SK-N-SH (cell line): ENCODE results near the gene PEX3. TPM values are rescaled to one million over a fixed set of nuclear protein-coding genes. Genes with fewer than 3 reads are reported as not detected.

Experiments
- CTCF ChIA-PET: fragments of 300-600, 350-600 bp; formaldehyde crosslinking; extraction: SDS; loops from one replicate; lab custom pipeline; 2021; lab: Yijun Ruan, JAX
- POLR2A ChIA-PET: fragments of 350-600 bp; sonication (Branson Sonifier 250); formaldehyde crosslinking; extraction: SDS; loops from one replicate; lab custom pipeline; 2020; ENCODE audit warnings: antibody characterized with exemption, inconsistent platforms; lab: Yijun Ruan, JAX
- DNase-seq: peaks from one replicate; pipeline ENCODE4 v3.0.0; 2012
- H2AFZ ChIP-seq: fragments of 200-600 bp; sonication (generic); 2 replicates; pipeline ENCODE4 v1.8.1; 2016; ENCODE audit warnings: antibody characterized with exemption, mild to moderate bottlenecking, low read depth
- H3F3A ChIP-seq: fragments of 200-600 bp; sonication (generic); replicated peaks from 2 replicates; pipeline ENCODE3; 2016; ENCODE audit warnings: antibody characterized with exemption, mild to moderate bottlenecking; ENCODE audit not compliant: insufficient read depth
- H3K27ac ChIP-seq, 2 experiments: fragments of 200-500 bp in 1 of 2; fragments of 200-600 bp in 1 of 2; sonication (Bioruptor generic) in 1 of 2; sonication (generic), shearing (Covaris generic) in 1 of 2; 2 replicates each; pipeline versions ENCODE4 v1.5.1 to v1.6.1; 2014 to 2016; ENCODE audit warnings: low read depth in 2 of 2, inconsistent platforms in 1 of 2, low read length in 1 of 2, mild to moderate bottlenecking in 1 of 2, mixed read lengths in 1 of 2
- H3K27me3 ChIP-seq: fragments of 200-600 bp; sonication (generic), shearing (Covaris generic); 2 replicates; pipeline ENCODE4 v1.6.1; 2016; ENCODE audit warnings: mixed run types; ENCODE audit not compliant: insufficient read depth
- H3K36me3 ChIP-seq, 2 experiments: fragments of 200-500 bp in 1 of 2; fragments of 200-600 bp in 1 of 2; sonication (Bioruptor generic) in 1 of 2; sonication (generic) in 1 of 2; replicated peaks in 1 of 2; 2 replicates each; pipeline versions ENCODE3 to v1.5.1; 2014 to 2016; ENCODE audit warnings: low read length in 1 of 2, mild to moderate bottlenecking in 1 of 2; ENCODE audit not compliant: insufficient read depth in 2 of 2, control insufficient read depth in 1 of 2
- H3K4me1 ChIP-seq, 2 experiments: fragments of 200-500 bp in 1 of 2; fragments of 200-600 bp in 1 of 2; sonication (Bioruptor generic) in 1 of 2; sonication (generic), shearing (Covaris generic) in 1 of 2; 2 replicates each; pipeline versions ENCODE4 v1.5.1 to v1.6.1; 2014 to 2016; ENCODE audit warnings: low read depth in 1 of 2, low read length in 1 of 2, mixed run types in 1 of 2; ENCODE audit not compliant: insufficient read depth in 2 of 2, control insufficient read depth in 1 of 2
- H3K4me2 ChIP-seq: fragments of 200-600 bp; sonication (generic), shearing (Covaris generic); 2 replicates; pipeline ENCODE4 v1.6.1; 2017; ENCODE audit warnings: mixed run types
- H3K4me3 ChIP-seq, 2 experiments: fragments of 200-500 bp in 1 of 2; fragments of 200-600 bp in 1 of 2; sonication (Bioruptor generic) in 1 of 2; sonication (generic), shearing (Covaris generic) in 1 of 2; 2 replicates each; pipeline versions ENCODE4 v1.5.1 to v1.8.1; 2014 to 2016; ENCODE audit warnings: low read depth in 2 of 2, inconsistent platforms in 1 of 2, low read length in 1 of 2, mild to moderate bottlenecking in 1 of 2, mixed read lengths in 1 of 2, moderate library complexity in 1 of 2
- H3K79me2 ChIP-seq: fragments of 200-600 bp; sonication (generic); 2 replicates; pipeline ENCODE4 v1.8.1; 2017; ENCODE audit warnings: mild to moderate bottlenecking; ENCODE audit not compliant: insufficient read depth
- H3K9ac ChIP-seq: fragments of 200-600 bp; sonication (generic); 2 replicates; pipeline ENCODE4 v1.6.1; 2017; ENCODE audit warnings: mixed run types
- H3K9me2 ChIP-seq: fragments of 200-600 bp; sonication (generic); 2 replicates; pipeline ENCODE4 v1.6.1; 2017; ENCODE audit warnings: mixed run types
- H3K9me3 ChIP-seq: fragments of 200-600 bp; sonication (generic); 2 replicates; pipeline ENCODE4 v1.6.1; 2017; ENCODE audit warnings: mixed run types, mild to moderate bottlenecking, moderate library complexity
- H4K20me1 ChIP-seq: fragments of 200-600 bp; sonication (generic); 2 replicates; pipeline ENCODE4 v1.6.1; 2017; ENCODE audit warnings: mild to moderate bottlenecking, mixed run types; ENCODE audit not compliant: insufficient read depth
- ELF1 ChIP-seq: IDR thresholded peaks from 2 replicates; pipeline ENCODE4 v1.4.0; 2012
- EZH2phosphoT487 ChIP-seq: fragments of 200-600 bp; sonication (generic); IDR thresholded peaks from 2 replicates; pipeline ENCODE4 v1.6.1; 2017; ENCODE audit warnings: low read depth, mixed run types, mild to moderate bottlenecking, antibody characterized with exemption, moderate library complexity, borderline replicate concordance
- FOXJ3 ChIP-seq: sonication (generic); formaldehyde crosslinking; IDR thresholded peaks from 2 replicates; pipeline ENCODE4 v1.5.1; 2020; ENCODE audit warnings: mild to moderate bottlenecking, missing genetic modification reagents
- FOXM1 ChIP-seq: IDR thresholded peaks from 2 replicates; pipeline ENCODE4 v1.4.0; 2012; ENCODE audit warnings: low read depth, mild to moderate bottlenecking
- GABPA ChIP-seq: IDR thresholded peaks from 2 replicates; pipeline ENCODE4 v1.4.0; 2012; ENCODE audit warnings: low read depth, mild to moderate bottlenecking
- JUND ChIP-seq: IDR thresholded peaks from 2 replicates; pipeline ENCODE4 v1.4.0; 2012
- NFIC ChIP-seq: IDR thresholded peaks from 2 replicates; pipeline ENCODE4 v1.4.0; 2012; ENCODE audit warnings: borderline replicate concordance
- POLR2AphosphoS5 ChIP-seq: IDR thresholded peaks from 2 replicates; pipeline ENCODE4 v1.6.1; 2012; ENCODE audit warnings: low read depth, low read length
- RAD21 ChIP-seq: IDR thresholded peaks from 2 replicates; pipeline ENCODE4 v1.6.1; 2012; ENCODE audit warnings: mild to moderate bottlenecking, low read length
- RCOR1 ChIP-seq: fragments of 150-350 bp; IDR thresholded peaks from 2 replicates; pipeline ENCODE4 v1.6.1; 2017; ENCODE audit warnings: antibody characterized with exemption, low read length
- SIN3A ChIP-seq: IDR thresholded peaks from 2 replicates; pipeline ENCODE4 v1.6.1; 2012; ENCODE audit warnings: low read depth, mild to moderate bottlenecking, low read length, moderate library complexity, borderline replicate concordance
- TCF12 ChIP-seq: IDR thresholded peaks from 2 replicates; pipeline ENCODE4 v1.4.0; 2012
- YY1 ChIP-seq: IDR thresholded peaks from 2 replicates; pipeline ENCODE4 v1.4.0; 2012; ENCODE audit warnings: low read depth, mild to moderate bottlenecking
- polyA plus RNA-seq, 3 experiments: library from polyadenylated mRNA; depleted of rRNA; stranded (reverse); fragments of >200 nt; gene quantifications; 2 replicates each; pipeline ENCODE4 v1.2.3, GENCODE V29; 2012
- TF ChIP-seq, protein P1 (sequence below): IDR thresholded peaks from 2 replicates; pipeline ENCODE4 v1.4.0; 2012; ENCODE audit warnings: low read depth
- TF ChIP-seq, protein P2 (sequence below): IDR thresholded peaks from 2 replicates; pipeline ENCODE4 v1.4.0; 2012; ENCODE audit warnings: low read depth, borderline replicate concordance
- TF ChIP-seq, protein P3 (sequence below): IDR thresholded peaks from 2 replicates; pipeline ENCODE4 v1.6.1; 2012; ENCODE audit warnings: mild to moderate bottlenecking, low read depth, low read length, moderate library complexity
- TF ChIP-seq, protein P4 (sequence below): fragments of 200-600 bp; sonication (generic); IDR thresholded peaks from 2 replicates; pipeline ENCODE4 v1.6.1; 2017; ENCODE audit warnings: antibody characterized with exemption, mild to moderate bottlenecking, moderate library complexity
- TF ChIP-seq, protein P5 (sequence below): fragments of 150-350 bp; IDR thresholded peaks from 2 replicates; pipeline ENCODE4 v1.6.1; 2017; ENCODE audit warnings: antibody characterized with exemption, low read length, low read depth, borderline replicate concordance
- TF ChIP-seq, protein P6 (sequence below): IDR thresholded peaks from 2 replicates; pipeline ENCODE4; 2012
- TF ChIP-seq, protein P7 (sequence below): IDR thresholded peaks from 2 replicates; pipeline ENCODE4 v1.4.0; 2012; ENCODE audit warnings: low read depth, borderline replicate concordance

Gene PEX3
- polyA plus RNA-seq, 1 of the 3 experiments (the other 2 are of a cell fraction): 14.1 TPM

DNA sequence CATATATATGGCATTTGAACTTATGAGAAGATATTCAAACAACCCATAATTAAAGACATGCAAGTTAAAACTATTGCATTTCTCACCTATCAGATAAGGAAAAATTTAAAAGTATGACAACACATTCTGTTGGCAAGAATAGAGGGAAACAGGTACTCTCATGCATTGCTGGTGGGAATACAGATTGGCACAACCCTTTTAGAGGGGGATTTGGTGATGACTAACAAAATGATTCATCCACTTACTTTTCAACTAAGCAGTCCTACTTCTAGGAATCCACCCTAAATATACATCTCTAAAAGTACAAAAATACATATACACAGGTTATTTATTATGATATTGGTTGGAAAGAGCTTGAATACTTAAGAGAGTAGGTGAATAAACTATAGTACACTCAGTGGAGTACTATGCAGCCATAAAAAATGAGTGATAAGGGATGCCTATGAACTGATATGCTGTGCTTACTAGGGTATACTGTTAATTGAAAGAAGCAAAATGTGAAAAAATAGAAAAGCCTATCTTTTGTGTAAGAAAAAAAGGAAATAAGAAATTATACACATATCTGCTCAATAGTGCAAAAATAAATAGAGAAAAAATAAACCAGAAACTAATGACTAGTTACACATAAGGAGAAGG, 42.3 kb upstream of the PEX3 start:
- CTCF ChIA-PET: interaction anchor here (0.7 to 1.0 kb wide), 2 partner anchors 842 to 934 kb away, joined by 3 to 4 read pairs; no protein-coding TSS in a partner anchor
- Histone ChIP-seq H3K4me3 (no peak overlapping the region), H4K20me1 (no peaks in the 10 kb centered on the region), H2AFZ (no peak overlapping the region), H3K27ac (no peak overlapping the region), H3K79me2 (no peaks in the 10 kb centered on the region), H3K9me2 (no peaks in the 10 kb centered on the region), H3K4me1 (no peaks in the 10 kb centered on the region), H3F3A (peaks cover 12% of the 10 kb centered on the region), H3K9ac (no peak overlapping the region), H3K36me3 (no peaks in the 10 kb centered on the region), H3K4me2 (no peak overlapping the region), H3K27me3 (no peaks in the 10 kb centered on the region), H3K9me3 (no peaks in the 10 kb centered on the region)
- no peak for DNase-seq
- POLR2A ChIA-PET: no interaction called here
- TF ChIP-seq ELF1: no peak
- TF ChIP-seq TCF12: no peak
- TF ChIP-seq, protein P1, sequence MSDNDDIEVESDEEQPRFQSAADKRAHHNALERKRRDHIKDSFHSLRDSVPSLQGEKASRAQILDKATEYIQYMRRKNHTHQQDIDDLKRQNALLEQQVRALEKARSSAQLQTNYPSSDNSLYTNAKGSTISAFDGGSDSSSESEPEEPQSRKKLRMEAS: no peak
- no peak for TF ChIP-seq FOXM1
- TF ChIP-seq, protein P2, sequence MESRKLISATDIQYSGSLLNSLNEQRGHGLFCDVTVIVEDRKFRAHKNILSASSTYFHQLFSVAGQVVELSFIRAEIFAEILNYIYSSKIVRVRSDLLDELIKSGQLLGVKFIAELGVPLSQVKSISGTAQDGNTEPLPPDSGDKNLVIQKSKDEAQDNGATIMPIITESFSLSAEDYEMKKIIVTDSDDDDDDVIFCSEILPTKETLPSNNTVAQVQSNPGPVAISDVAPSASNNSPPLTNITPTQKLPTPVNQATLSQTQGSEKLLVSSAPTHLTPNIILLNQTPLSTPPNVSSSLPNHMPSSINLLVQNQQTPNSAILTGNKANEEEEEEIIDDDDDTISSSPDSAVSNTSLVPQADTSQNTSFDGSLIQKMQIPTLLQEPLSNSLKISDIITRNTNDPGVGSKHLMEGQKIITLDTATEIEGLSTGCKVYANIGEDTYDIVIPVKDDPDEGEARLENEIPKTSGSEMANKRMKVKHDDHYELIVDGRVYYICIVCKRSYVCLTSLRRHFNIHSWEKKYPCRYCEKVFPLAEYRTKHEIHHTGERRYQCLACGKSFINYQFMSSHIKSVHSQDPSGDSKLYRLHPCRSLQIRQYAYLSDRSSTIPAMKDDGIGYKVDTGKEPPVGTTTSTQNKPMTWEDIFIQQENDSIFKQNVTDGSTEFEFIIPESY: no peak
- TF ChIP-seq FOXJ3: no peak
- no peak for TF ChIP-seq POLR2AphosphoS5
- TF ChIP-seq, protein P3, sequence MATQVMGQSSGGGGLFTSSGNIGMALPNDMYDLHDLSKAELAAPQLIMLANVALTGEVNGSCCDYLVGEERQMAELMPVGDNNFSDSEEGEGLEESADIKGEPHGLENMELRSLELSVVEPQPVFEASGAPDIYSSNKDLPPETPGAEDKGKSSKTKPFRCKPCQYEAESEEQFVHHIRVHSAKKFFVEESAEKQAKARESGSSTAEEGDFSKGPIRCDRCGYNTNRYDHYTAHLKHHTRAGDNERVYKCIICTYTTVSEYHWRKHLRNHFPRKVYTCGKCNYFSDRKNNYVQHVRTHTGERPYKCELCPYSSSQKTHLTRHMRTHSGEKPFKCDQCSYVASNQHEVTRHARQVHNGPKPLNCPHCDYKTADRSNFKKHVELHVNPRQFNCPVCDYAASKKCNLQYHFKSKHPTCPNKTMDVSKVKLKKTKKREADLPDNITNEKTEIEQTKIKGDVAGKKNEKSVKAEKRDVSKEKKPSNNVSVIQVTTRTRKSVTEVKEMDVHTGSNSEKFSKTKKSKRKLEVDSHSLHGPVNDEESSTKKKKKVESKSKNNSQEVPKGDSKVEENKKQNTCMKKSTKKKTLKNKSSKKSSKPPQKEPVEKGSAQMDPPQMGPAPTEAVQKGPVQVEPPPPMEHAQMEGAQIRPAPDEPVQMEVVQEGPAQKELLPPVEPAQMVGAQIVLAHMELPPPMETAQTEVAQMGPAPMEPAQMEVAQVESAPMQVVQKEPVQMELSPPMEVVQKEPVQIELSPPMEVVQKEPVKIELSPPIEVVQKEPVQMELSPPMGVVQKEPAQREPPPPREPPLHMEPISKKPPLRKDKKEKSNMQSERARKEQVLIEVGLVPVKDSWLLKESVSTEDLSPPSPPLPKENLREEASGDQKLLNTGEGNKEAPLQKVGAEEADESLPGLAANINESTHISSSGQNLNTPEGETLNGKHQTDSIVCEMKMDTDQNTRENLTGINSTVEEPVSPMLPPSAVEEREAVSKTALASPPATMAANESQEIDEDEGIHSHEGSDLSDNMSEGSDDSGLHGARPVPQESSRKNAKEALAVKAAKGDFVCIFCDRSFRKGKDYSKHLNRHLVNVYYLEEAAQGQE: no peak
- TF ChIP-seq, protein P4, sequence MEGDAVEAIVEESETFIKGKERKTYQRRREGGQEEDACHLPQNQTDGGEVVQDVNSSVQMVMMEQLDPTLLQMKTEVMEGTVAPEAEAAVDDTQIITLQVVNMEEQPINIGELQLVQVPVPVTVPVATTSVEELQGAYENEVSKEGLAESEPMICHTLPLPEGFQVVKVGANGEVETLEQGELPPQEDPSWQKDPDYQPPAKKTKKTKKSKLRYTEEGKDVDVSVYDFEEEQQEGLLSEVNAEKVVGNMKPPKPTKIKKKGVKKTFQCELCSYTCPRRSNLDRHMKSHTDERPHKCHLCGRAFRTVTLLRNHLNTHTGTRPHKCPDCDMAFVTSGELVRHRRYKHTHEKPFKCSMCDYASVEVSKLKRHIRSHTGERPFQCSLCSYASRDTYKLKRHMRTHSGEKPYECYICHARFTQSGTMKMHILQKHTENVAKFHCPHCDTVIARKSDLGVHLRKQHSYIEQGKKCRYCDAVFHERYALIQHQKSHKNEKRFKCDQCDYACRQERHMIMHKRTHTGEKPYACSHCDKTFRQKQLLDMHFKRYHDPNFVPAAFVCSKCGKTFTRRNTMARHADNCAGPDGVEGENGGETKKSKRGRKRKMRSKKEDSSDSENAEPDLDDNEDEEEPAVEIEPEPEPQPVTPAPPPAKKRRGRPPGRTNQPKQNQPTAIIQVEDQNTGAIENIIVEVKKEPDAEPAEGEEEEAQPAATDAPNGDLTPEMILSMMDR: no peak
- TF ChIP-seq, protein P5, sequence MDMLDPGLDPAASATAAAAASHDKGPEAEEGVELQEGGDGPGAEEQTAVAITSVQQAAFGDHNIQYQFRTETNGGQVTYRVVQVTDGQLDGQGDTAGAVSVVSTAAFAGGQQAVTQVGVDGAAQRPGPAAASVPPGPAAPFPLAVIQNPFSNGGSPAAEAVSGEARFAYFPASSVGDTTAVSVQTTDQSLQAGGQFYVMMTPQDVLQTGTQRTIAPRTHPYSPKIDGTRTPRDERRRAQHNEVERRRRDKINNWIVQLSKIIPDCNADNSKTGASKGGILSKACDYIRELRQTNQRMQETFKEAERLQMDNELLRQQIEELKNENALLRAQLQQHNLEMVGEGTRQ: no peak
- TF ChIP-seq, protein P6, sequence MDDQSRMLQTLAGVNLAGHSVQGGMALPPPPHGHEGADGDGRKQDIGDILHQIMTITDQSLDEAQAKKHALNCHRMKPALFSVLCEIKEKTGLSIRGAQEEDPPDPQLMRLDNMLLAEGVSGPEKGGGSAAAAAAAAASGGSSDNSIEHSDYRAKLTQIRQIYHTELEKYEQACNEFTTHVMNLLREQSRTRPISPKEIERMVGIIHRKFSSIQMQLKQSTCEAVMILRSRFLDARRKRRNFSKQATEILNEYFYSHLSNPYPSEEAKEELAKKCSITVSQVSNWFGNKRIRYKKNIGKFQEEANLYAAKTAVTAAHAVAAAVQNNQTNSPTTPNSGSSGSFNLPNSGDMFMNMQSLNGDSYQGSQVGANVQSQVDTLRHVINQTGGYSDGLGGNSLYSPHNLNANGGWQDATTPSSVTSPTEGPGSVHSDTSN: no peak
- no peak for TF ChIP-seq RCOR1
- TF ChIP-seq EZH2phosphoT487: no peak
- no peak for TF ChIP-seq YY1
- TF ChIP-seq JUND: no peak
- TF ChIP-seq GABPA: no peak
- no peak for TF ChIP-seq SIN3A
- TF ChIP-seq, protein P7, sequence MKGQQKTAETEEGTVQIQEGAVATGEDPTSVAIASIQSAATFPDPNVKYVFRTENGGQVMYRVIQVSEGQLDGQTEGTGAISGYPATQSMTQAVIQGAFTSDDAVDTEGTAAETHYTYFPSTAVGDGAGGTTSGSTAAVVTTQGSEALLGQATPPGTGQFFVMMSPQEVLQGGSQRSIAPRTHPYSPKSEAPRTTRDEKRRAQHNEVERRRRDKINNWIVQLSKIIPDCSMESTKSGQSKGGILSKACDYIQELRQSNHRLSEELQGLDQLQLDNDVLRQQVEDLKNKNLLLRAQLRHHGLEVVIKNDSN: no peak
- TF ChIP-seq RAD21: no peak
- TF ChIP-seq NFIC: no peak
